A673 (cell line): ENCODE measurements around the gene C19orf44. TPM values are rescaled to one million over a fixed set of nuclear protein-coding genes. Genes with fewer than 3 reads are reported as not detected.

Source experiments
- BruUV-seq: library from RNA; stranded (reverse); fragments of 400-500 nt; replicated peaks from 2 replicates; lab custom pipeline; 2021; lab: Mats Ljungman, UMichigan
- CTCF ChIA-PET: fragments of 300-600 bp; sonication (Branson Sonifier 250); formaldehyde crosslinking; loops from one replicate; lab custom pipeline; 2022; ENCODE audit warnings: antibody characterized with exemption; lab: Charles Lee
- POLR2A ChIA-PET: fragments of 300-600 bp; sonication (Branson Sonifier 250); formaldehyde crosslinking; loops from one replicate; lab custom pipeline; 2022; ENCODE audit warnings: antibody characterized with exemption; ENCODE audit not compliant: low non-redundant PET; lab: Charles Lee
- DNase-seq: peaks from one replicate; pipeline ENCODE4 v3.0.0-alpha.2; 2015; ENCODE audit warnings: low spot score
- H3K27ac ChIP-seq: fragments of 200-600 bp; sonication (generic); 2 replicates; pipeline ENCODE4 v1.5.1; 2016; ENCODE audit warnings: mixed run types, low read depth, mild to moderate bottlenecking, mixed read lengths, antibody characterized with exemption, low read length; ENCODE audit not compliant: poor library complexity, severe bottlenecking
- H3K27me3 ChIP-seq: fragments of 200-600 bp; sonication (generic); replicated peaks from 2 replicates; pipeline ENCODE4 v1.6.1; 2017; ENCODE audit warnings: mixed run types, low read depth, mild to moderate bottlenecking, mixed read lengths, antibody characterized with exemption, low read length; ENCODE audit not compliant: insufficient read depth, poor library complexity
- H3K36me3 ChIP-seq: fragments of 200-600 bp; sonication (generic); 2 replicates; pipeline ENCODE4 v1.6.1; 2016; ENCODE audit warnings: mixed run types, mild to moderate bottlenecking, mixed read lengths, antibody characterized with exemption, low read length; ENCODE audit not compliant: insufficient read depth, poor library complexity, severe bottlenecking
- H3K4me1 ChIP-seq: fragments of 200-600 bp; sonication (generic); 2 replicates; pipeline ENCODE4 v1.6.1; 2017; ENCODE audit warnings: mixed run types, mild to moderate bottlenecking, mixed read lengths, antibody characterized with exemption, low read length; ENCODE audit not compliant: insufficient read depth, poor library complexity, severe bottlenecking
- H3K4me3 ChIP-seq: fragments of 200-600 bp; sonication (generic); 2 replicates; pipeline ENCODE4 v1.5.1; 2016; ENCODE audit warnings: low read depth, mixed run types, mild to moderate bottlenecking, mixed read lengths, low read length; ENCODE audit not compliant: poor library complexity, severe bottlenecking
- H3K9me3 ChIP-seq: fragments of 200-600 bp; sonication (generic); 2 replicates; pipeline ENCODE4 v1.6.1; 2016; ENCODE audit warnings: mixed run types, low read depth, mild to moderate bottlenecking, mixed read lengths, antibody characterized with exemption, low read length; ENCODE audit not compliant: poor library complexity, severe bottlenecking
- CTCF ChIP-seq: fragments of 300-800, 200-600 bp; sonication (generic); conservative IDR thresholded peaks from 2 replicates; pipeline ENCODE4 v1.5.1; 2017; ENCODE audit warnings: low read depth, mild to moderate bottlenecking, antibody characterized with exemption, low read length, moderate library complexity, mixed read lengths
- EZH2 ChIP-seq: fragments of 200-600 bp; sonication (generic); IDR thresholded peaks from 2 replicates; pipeline ENCODE4 v1.6.1; 2017; ENCODE audit warnings: borderline replicate concordance, low read depth, mild to moderate bottlenecking, mixed read lengths, antibody characterized with exemption, low read length; ENCODE audit not compliant: poor library complexity, severe bottlenecking
- intact Hi-C: fragments of 100-400 bp; cut with micrococcal nuclease; formaldehyde crosslinking; loops from one replicate; pipeline ENCODE4 v1.10.0; 2022; ENCODE audit not compliant: unreplicated experiment
- total RNA-seq: library from RNA; stranded (reverse); gene quantifications from 2 replicates; pipeline ENCODE4 v1.2.3, GENCODE V29; 2021

C19orf44 gene
- total RNA-seq, 1 experiment from 2014 or later: 9.8 TPM

GRCh38 chr19:16518061-16518460 lies 21.9 kb downstream of the C19orf44 start:
- H3K4me1 ChIP-seq: no peaks in the 10 kb centered on the region
- ChIA-PET POLR2A (no interaction called here), CTCF (no interaction called here)
- no peak overlapping the region for H3K4me3 ChIP-seq
- intact Hi-C loops: no loop called here
- peaks cover 61% of the 10 kb centered on the region for H3K36me3 ChIP-seq
- H3K27me3 ChIP-seq: no peaks in the 10 kb centered on the region
- H3K9me3 ChIP-seq: no peaks in the 10 kb centered on the region
- H3K27ac ChIP-seq: no peak overlapping the region
- BruUV-seq: TSS peak; percentile 93
- DNase-seq: no peak
- TF ChIP-seq EZH2 (no peak), CTCF (no peak)

GRCh38 chr19:16518483-16519229 lies 22.5 kb downstream of the C19orf44 start:
- no peak for DNase-seq
- no peaks in the 10 kb centered on the region for H3K9me3 ChIP-seq
- no peak overlapping the region for H3K4me3 ChIP-seq
- BruUV-seq: no TSS peak
- H3K27ac ChIP-seq: no peak overlapping the region
- TF ChIP-seq CTCF (peak; percentile 28; the same call in 1 of the 2 replicates), EZH2 (no peak)
- ChIA-PET POLR2A (no interaction called here), CTCF (no interaction called here)
- H3K36me3 ChIP-seq: peaks cover 66% of the 10 kb centered on the region
- intact Hi-C loops: no loop called here
- no peaks in the 10 kb centered on the region for H3K4me1 ChIP-seq
- H3K27me3 ChIP-seq: no peaks in the 10 kb centered on the region

GRCh38 chr19:16519230-16519687 lies 23.1 kb downstream of the C19orf44 start:
- intact Hi-C loops: no loop called here
- Histone ChIP-seq H3K9me3 (no peaks in the 10 kb centered on the region), H3K27ac (no peak overlapping the region), H3K4me3 (no peak overlapping the region), H3K27me3 (no peaks in the 10 kb centered on the region), H3K4me1 (no peaks in the 10 kb centered on the region), H3K36me3 (peaks cover 73% of the 10 kb centered on the region)
- no TSS peak for BruUV-seq
- POLR2A ChIA-PET: no interaction called here
- CTCF ChIA-PET: no interaction called here
- TF ChIP-seq EZH2 (no peak), CTCF (no peak)
- DNase-seq: no peak
